Smooth muscle cell (in vitro differentiated cells): ENCODE data around the gene OTOA. TPM values are rescaled to one million over a fixed set of nuclear protein-coding genes. Genes with fewer than 3 reads are reported as not detected.
"Not testable (repeated sequence)": the region's sequence is repeated elsewhere in the genome, so short reads cannot be mapped to it uniquely, and the experiment has no call there.

Experiments used
- DNase-seq: peaks from one replicate; lab custom pipeline; 2025; ENCODE audit not compliant: unreplicated experiment; lab: John Stamatoyannopoulos, UW
- H2AFZ ChIP-seq: fragments of 200-600 bp; sonication (generic); 2 replicates; pipeline ENCODE4 v1.6.0; 2016; ENCODE audit warnings: antibody characterized with exemption, low read depth, mild to moderate bottlenecking
- H3F3A ChIP-seq: fragments of 200-600 bp; sonication (generic); 2 replicates; pipeline ENCODE4 v1.6.0; 2017; ENCODE audit warnings: antibody characterized with exemption, low read depth
- H3K27ac ChIP-seq: fragments of 200-600 bp; sonication (generic); 2 replicates; pipeline ENCODE4 v1.5.1; 2016; ENCODE audit warnings: low read depth, mild to moderate bottlenecking
- H3K27me3 ChIP-seq: fragments of 200-600 bp; sonication (generic); 2 replicates; pipeline ENCODE4 v1.6.1; 2016; ENCODE audit warnings: low read depth, mild to moderate bottlenecking
- H3K36me3 ChIP-seq: fragments of 200-600 bp; sonication (generic); 2 replicates; pipeline ENCODE4 v1.5.1; 2016; ENCODE audit warnings: low read depth
- H3K4me1 ChIP-seq: fragments of 200-600 bp; sonication (generic); 2 replicates; pipeline ENCODE4 v1.5.1; 2016; ENCODE audit warnings: low read depth
- H3K4me2 ChIP-seq: fragments of 200-600 bp; sonication (generic); 2 replicates; pipeline ENCODE4 v1.6.0; 2016; ENCODE audit warnings: mild to moderate bottlenecking
- H3K4me3 ChIP-seq: fragments of 200-600 bp; sonication (generic); 2 replicates; pipeline ENCODE4 v1.5.1; 2016; ENCODE audit warnings: mild to moderate bottlenecking
- H3K79me2 ChIP-seq: fragments of 200-600 bp; sonication (generic); 2 replicates; pipeline ENCODE4 v1.6.0; 2016; ENCODE audit warnings: low read depth, mild to moderate bottlenecking
- H3K9ac ChIP-seq: fragments of 200-600 bp; sonication (generic); 2 replicates; pipeline ENCODE4 v1.6.0; 2016; ENCODE audit warnings: low read depth
- H3K9me3 ChIP-seq: fragments of 200-600 bp; sonication (generic); replicated peaks from 2 replicates; pipeline ENCODE4 v1.5.1; 2016; ENCODE audit warnings: low read depth
- H4K20me1 ChIP-seq: fragments of 200-600 bp; sonication (generic); 2 replicates; pipeline ENCODE4 v1.6.0; 2016; ENCODE audit warnings: low read depth
- WGBS: methylation state at CpG from one replicate; pipeline ENCODE4 v1.1.7; 2016; ENCODE audit warnings: low lambda C conversion rate; 5-methylcytosine and 5-hydroxymethylcytosine counted together
- polyA plus RNA-seq: library from polyadenylated mRNA; unstranded; fragments of >200 nt; fragmentation: Nextera tagmentation; extraction: Ambion mirVana; gene quantifications from 2 replicates; pipeline ENCODE4 v1.2.1, GENCODE V29; 2016
- total RNA-seq: library from RNA; depleted of rRNA; stranded (reverse); fragments of >200 nt; gene quantifications from 2 replicates; pipeline ENCODE4 v1.2.3, GENCODE V29; 2014
- TF ChIP-seq, protein P1 (sequence below): fragments of 200-600 bp; sonication (generic); IDR thresholded peaks from 2 replicates; pipeline ENCODE4 v1.5.1; 2017; ENCODE audit warnings: borderline replicate concordance, mild to moderate bottlenecking, antibody characterized with exemption; ENCODE audit not compliant: insufficient read depth, poor library complexity, severe bottlenecking

The OTOA gene
- total and polyA plus RNA-seq, 2 experiments from 2014 or later, result not detected

DNA sequence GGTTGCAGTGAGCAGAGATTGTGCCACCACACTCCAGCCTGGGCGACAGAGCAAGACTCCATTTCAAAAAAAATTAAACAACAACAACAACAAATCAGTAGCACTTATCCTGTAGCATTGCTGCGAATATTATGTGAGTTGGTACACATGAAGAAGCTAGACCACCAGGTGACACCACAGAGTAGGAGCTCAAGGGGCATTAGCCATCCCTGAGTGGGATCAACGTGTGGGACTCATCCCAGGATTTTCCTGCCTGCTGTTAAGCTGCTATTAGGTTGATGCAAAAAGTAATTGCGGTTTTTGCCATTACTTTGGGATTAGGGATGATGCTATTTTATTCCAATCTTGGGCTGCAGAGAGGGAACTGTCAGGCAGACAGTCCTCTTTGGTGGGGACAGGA lies 47.2 kb downstream of the OTOA start:
- H3K4me3 ChIP-seq, result no peak overlapping the region
- no peaks in the 10 kb centered on the region for H3K79me2 ChIP-seq
- no peak overlapping the region for H3K4me2 ChIP-seq
- TF ChIP-seq, protein P1, sequence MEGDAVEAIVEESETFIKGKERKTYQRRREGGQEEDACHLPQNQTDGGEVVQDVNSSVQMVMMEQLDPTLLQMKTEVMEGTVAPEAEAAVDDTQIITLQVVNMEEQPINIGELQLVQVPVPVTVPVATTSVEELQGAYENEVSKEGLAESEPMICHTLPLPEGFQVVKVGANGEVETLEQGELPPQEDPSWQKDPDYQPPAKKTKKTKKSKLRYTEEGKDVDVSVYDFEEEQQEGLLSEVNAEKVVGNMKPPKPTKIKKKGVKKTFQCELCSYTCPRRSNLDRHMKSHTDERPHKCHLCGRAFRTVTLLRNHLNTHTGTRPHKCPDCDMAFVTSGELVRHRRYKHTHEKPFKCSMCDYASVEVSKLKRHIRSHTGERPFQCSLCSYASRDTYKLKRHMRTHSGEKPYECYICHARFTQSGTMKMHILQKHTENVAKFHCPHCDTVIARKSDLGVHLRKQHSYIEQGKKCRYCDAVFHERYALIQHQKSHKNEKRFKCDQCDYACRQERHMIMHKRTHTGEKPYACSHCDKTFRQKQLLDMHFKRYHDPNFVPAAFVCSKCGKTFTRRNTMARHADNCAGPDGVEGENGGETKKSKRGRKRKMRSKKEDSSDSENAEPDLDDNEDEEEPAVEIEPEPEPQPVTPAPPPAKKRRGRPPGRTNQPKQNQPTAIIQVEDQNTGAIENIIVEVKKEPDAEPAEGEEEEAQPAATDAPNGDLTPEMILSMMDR, result no peak
- no peaks in the 10 kb centered on the region for H3F3A ChIP-seq
- H2AFZ ChIP-seq, result no peak overlapping the region
- no peaks in the 10 kb centered on the region for H3K27me3 ChIP-seq
- H3K27ac ChIP-seq, result no peak overlapping the region
- H3K4me1 ChIP-seq, result no peaks in the 10 kb centered on the region
- no peaks in the 10 kb centered on the region for H3K36me3 ChIP-seq
- DNase-seq, result no peak
- no peaks in the 10 kb centered on the region for H3K9me3 ChIP-seq
- no peak overlapping the region for H3K9ac ChIP-seq
- H4K20me1 ChIP-seq, result no peaks in the 10 kb centered on the region
- WGBS, result 82% methylated on average over 4 of the region's 4 CpGs

DNA sequence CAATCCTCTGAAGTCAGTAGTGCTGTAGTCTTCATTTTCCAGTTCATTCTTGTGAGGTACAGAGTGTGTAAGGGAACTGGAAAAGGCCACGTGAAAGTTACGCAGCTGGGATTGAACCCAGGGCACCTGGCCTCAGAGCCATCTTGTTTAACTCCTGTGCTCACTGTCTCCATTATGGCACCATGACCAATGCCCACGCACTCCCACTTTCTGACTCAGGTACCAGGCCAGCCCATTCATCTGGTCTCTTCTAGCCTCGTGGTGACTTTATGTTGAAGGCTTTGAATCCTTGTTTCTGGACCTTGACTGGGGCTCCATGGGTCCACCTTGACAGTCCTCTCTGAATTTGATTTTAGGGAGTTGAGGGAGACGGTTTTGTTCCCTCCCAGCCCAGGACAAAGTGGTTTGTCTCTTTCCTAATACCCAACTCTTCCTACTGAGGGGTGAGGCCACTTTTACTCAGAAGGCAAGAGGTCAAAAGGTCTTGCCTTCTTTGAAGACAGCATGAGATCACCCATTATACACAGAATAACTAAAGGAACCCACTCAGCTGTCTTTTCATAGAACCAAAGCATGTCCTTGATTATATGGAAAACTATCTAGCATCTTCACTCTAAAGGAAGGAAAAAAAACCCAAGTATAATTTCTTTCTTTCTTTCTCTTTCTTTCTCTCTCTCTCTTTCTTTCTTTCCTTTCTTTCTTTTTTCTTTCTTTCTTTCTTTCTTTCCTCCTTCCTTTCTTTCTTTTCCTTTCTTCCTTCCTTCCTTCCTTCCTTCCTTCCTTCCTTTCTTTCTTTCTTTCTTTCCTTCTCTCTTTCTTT lies 50.0 kb downstream of the OTOA start:
- Histone ChIP-seq H3K79me2 (no peaks in the 10 kb centered on the region), H3K9ac (no peak overlapping the region), H3K27ac (no peak overlapping the region), H3F3A (no peaks in the 10 kb centered on the region), H3K27me3 (no peaks in the 10 kb centered on the region), H3K4me3 (no peak overlapping the region), H3K9me3 (no peaks in the 10 kb centered on the region), H3K36me3 (no peaks in the 10 kb centered on the region), H3K4me2 (no peak overlapping the region), H3K4me1 (no peaks in the 10 kb centered on the region), H2AFZ (no peak overlapping the region), H4K20me1 (no peaks in the 10 kb centered on the region)
- 91% methylated on average over 5 of the region's 5 CpGs for WGBS
- DNase-seq, result no peak
- TF ChIP-seq, protein P1, result no peak

DNA sequence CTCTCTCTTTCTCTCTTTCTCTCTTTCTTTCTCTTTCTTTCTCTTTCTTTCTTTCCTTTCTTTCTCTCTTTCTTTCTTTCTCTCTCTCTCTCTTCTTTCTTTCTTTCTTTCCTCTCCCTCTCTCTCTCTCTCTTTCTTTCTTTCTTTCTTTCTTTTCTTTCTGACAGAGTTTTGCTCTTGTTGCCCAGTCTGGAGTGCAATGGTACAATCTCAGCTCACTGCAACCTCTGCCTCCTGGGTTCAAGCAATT lies 50.5 kb downstream of the OTOA start:
- not testable (repeated sequence) for H4K20me1 ChIP-seq, H3K9ac ChIP-seq, H2AFZ ChIP-seq, H3K4me3 ChIP-seq, H3K4me1 ChIP-seq, H3K4me2 ChIP-seq, H3K9me3 ChIP-seq, H3K36me3 ChIP-seq, DNase-seq, H3K79me2 ChIP-seq, H3K27me3 ChIP-seq, H3K27ac ChIP-seq, H3F3A ChIP-seq

DNA sequence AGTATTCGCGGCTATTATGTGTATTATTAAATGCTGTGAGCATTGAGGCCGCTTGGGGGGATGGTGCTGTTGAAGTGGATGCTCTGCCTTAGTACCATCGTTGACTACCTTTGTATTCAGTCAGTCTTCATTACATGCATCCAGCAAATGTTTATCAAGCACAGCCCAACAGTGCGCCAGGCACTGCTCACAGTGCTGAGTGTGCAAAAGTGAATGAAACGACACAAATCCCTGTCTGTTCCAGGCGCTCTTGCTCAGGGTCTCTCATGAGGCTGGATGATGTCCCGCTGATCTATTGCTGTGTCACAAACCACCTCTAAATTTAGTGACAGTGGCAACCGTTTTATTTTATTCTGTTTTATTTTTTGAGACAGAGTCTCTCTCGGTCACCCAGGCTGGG lies 53.8 kb downstream of the OTOA start:
- Histone ChIP-seq H4K20me1 (no peaks in the 10 kb centered on the region), H3K4me3 (no peak overlapping the region), H3K27ac (no peak overlapping the region), H3K4me2 (no peak overlapping the region), H2AFZ (no peak overlapping the region), H3K9me3 (no peaks in the 10 kb centered on the region), H3K27me3 (no peaks in the 10 kb centered on the region), H3K79me2 (no peaks in the 10 kb centered on the region), H3K36me3 (no peaks in the 10 kb centered on the region), H3K9ac (no peak overlapping the region), H3F3A (no peaks in the 10 kb centered on the region), H3K4me1 (no peaks in the 10 kb centered on the region)
- DNase-seq, result no peak
- 74% methylated on average over 10 of the region's 10 CpGs for WGBS
- TF ChIP-seq, protein P1, result no peak
